ENCODE results near the gene APOA1.
"Not testable (repeated sequence)": the region's sequence is repeated elsewhere in the genome, so short reads cannot be mapped to it uniquely, and the experiment has no call there.

The APOA1 gene

DNA sequence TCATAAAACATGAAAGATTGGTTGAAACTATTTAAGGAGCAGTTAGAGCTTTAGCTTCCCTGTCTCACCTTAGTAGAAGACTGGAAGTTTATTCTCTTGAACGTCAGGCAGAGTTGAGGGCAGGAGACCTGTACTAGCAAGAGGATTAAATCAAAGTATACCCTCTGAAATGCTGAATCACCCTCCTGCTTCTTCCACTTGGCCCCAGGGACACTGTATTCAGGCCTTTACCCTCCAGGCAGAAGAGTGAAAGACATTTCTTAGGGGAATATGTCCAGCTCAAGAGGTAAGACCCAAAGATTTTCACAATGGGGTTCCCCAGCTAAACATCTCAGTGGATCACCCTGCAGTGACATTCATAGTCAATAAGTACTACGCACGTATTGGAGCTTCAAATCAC, 26.2 kb downstream of the APOA1 start:
- no peak for DNase-seq

- no peak for DNase-seq
Measured at GRCh38 chr11:116808262-116809175, 28.9 kb downstream of the APOA1 start.

DNA sequence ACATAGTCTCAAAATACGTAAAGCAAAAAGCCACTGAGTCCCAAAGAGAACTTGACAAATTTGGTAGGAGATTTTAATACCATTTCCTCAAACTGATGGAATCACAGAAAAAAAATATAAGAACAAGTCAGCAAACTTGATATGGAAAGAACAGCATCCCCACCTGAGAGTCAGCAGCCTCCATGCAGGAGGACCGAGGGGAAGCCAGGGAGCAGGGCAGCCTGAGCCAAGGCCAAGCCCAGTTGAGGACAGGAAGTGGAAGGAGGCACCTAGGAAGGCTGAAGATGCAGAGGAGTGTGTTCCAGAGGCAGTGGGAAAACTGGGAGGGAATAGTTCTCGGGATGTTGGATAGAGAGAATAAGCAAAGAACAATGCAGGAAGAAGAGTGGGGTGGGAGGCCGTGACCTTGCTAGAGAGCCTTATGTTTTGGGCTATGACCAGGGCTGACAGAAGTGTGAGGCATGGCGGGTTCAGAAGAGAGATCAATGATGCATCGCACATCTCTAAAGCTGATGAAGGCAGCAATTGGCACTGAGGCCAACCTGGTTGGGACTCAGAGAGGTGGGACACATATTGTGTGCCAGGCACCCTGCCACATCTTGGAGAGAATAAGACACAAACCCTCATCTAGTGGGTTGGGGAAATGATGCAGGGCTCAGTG, 29.7 kb downstream of the APOA1 start:
- DNase-seq, result no peak

DNA sequence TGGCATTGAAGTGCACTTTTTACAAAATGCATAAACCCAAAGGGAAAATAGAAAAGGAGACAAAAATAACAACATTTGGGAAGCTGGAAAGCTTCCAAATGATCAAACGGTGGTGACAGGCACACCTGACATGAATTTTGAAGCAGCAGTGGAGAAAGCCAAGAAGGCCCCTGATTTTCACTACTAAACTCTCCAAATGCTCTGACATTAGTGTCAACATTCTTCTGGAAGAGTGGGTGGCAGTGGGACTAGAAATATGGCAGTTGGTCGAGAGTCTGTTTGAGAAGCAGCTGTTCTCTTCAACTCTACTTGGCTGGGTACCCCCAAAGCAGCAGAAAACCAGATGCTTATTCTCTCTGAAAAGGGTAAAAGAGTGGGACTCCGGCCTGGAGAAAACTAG, 33.4 kb downstream of the APOA1 start:
- DNase-seq, result no peak

- not testable (repeated sequence) for DNase-seq
Measured at GRCh38 chr11:116801662-116802061, 35.8 kb downstream of the APOA1 start.

GRCh38 chr11:116800610-116801009, 36.8 kb downstream of the APOA1 start:
- no peak for DNase-seq

DNA sequence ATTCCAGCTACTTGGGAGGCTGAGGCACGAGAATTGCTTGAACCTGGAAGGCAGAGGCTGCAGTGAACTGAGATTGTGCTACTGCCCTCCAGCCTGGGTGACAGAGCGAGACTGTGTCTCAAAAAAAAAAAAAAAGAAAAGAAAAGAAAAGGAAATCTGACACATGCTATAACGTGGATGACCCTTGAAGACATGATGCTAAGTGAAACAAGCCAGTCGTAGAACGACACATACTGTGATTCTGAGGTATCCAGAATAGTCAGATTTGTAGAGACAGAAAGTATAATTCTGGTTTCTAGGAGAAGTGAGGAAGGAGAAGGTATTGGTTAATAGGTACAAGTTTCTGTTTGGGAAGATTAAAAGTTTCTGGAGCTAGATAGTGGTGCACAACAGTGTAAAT, 39.1 kb downstream of the APOA1 start:
- no peak for DNase-seq

DNA sequence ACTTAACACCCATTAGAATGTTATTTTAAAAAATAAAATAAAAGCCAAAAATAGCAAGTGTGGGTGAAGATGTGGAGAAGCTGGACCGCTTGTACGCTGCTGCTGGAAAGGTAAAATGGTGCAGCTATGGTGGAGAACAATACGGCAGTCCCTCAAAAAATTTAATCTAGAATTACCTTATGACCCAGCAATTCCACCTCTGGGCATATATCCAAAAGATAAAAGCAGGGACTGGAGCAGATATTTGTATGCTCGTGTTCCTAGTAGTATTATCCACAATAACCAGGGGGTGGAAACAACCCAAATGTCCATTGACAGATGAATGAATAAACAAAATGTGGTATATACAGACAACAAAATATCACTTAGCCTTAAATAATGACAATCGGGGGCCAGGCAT, 39.6 kb downstream of the APOA1 start:
- no peak for DNase-seq

GRCh38 chr11:116796548-116796947, 40.9 kb downstream of the APOA1 start:
- DNase-seq, result no peak

DNA sequence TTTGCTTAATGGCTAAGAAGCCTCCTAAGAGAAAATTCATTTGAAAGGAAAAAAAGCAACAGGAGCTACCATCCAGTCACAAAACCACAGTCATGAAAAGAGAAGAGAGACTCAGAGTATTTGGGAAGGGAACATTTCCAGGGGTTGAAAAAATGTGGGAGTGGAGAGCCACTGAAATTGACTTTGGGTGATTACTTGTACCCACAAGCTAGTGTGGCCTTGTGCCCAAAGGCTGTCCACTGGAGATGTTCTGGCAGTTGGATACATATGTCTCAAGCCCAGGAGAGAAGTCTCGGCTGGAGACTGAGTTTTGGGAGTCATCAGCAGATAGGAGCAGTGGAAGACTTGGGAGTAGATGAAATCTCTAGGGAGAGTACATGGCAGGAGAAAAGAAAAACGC, 42.6 kb downstream of the APOA1 start:
- DNase-seq, result no peak

GRCh38 chr11:116793772-116794097, 43.7 kb downstream of the APOA1 start:
- DNase-seq, result no peak

GRCh38 chr11:116792869-116793771, 44.3 kb downstream of the APOA1 start:
- no peak for DNase-seq

DNA sequence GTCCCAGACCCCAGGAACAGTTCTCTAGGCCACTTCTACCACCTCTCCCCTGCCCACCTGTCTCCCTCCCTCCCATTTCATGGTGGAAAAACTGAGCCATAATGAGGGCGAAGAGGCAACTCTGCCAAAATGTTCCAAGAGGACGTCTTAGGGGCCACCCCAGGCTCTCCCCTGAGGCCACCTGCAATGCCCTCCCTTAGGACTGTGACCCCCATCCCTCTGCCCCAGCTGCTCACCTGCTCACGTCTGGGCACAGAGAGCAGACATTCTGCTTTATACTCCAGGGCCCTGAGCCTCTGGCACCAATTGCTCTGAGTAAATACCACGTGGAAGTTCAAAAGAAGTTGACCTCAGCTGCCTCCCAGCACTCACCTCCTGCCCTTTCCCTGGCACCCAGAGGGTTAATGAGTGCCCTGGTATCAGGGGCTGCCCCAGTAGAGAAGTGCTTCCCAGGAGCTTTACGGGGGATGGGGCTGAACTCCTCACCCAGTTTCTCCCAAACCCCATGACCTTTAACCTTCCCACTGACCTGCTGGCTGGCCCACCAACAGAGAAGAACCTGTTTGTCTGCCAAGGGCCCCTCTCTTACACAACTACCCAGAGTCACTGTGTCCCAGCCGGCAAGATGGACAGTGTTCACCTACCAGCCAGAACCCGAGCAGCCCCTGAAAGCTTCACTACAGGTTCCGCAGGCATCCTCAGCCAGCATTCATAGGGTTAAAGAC, 45.1 kb downstream of the APOA1 start:
- no peak for DNase-seq

DNA sequence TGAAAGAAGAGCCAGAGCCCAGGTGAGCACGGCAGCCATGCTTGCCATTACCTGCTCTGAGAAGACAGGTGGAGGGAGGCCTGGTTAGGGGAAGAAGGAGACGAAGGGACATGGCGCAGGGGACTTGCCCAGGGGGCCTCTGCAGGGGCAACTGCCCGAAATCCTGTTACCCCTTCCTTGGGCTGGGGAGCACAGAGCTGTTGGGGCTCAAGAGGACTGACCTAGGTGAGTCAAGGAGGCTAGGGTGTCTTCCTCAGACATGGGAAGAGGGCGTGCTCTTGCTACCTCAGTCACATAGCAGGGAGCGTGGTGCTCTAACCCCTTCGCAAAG, 45.6 kb downstream of the APOA1 start, which contains the start of gene APOA5:
TSS of gene APOA5 (minus strand) at position 67 of the 331 bp plus-strand sequence. CDS start at position 48, 19 bp downstream.
- no peak for DNase-seq

GRCh38 chr11:116791002-116791812, 46.2 kb downstream of the APOA1 start:
- DNase-seq, result peak; percentile 75

GRCh38 chr11:116790167-116791001, 47.0 kb downstream of the APOA1 start:
- DNase-seq, result no peak

DNA sequence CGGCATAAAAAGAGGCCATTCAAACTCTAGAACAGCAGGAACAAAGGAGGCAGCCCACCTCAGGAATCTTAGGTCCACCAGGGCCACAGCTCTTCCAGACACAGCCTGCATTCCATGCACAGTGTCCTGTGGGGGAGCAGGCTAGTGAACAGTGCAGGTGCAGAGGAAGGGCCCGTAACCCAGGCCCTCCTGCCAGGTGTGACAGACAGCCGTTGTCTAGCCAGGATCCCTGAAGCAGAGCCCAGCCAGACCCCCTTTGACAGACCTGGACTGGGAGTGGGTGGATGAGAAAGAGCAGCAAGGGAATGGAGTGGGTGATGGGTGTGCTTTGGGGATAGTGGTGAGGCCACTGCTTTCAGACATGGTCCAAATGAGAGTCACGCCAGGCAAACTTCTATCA, 48.4 kb downstream of the APOA1 start:
- DNase-seq, result no peak

DNA sequence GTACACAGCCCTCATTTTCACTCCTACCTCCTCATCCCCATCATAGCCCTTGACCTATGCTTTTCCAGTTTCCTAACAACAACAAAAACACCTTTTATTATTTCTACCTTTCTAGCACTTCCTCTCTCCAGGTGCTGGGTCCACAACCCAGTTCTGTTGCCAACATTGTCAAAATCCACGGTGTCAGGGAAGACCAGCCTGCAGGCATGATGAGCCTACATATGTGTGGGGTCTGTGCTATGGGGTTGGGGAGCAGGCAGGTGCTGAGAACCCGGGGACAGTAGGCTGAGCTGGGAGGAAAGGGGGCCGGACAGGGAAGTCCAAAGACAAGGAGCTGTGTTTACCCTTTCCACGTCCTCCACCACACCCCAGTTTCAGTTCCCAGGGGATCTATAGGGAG, 48.9 kb downstream of the APOA1 start:
- no peak for DNase-seq

DNA sequence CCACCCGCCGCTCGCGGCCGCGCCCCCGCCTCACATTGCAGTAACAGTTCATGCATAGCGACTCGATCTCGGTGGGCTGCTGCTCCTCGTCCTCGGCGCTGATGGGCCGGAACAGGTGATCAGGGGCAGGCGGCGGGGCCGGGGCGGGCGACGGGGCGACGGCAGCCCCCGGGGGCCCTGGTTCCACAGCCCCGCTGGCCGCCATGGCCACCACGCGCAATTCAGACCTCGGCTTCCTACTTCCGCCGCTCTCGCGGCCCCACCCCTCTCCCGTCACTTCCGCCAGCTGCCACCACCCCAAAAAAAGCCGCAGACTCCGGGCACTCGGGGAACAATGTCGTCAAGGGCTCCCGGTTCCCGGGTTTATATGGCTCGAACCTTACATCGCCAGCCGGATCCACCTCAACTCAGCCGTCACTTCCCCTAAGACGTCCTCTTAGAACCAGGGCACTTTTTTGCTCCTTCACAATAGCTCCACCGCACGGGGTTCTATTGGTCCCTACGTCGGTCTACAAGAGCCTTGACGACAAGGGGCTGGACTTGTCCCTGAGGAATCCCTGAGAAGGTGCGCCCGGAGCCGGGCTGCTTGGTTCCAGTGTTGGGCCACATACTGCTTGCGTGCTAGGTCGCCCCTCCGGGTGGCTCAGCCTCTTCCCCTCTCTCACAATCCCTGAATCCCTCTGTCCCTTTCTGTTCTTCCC, 49.5 kb downstream of the APOA1 start, which contains the start of gene ZPR1:
TSS of gene ZPR1 (minus strand) at position 238 of the 701 bp plus-strand sequence. CDS start at position 205, 33 bp downstream.
- DNase-seq, result peak; percentile 85

- DNase-seq, result no peak
Measured at GRCh38 chr11:116787436-116787785, 50.0 kb downstream of the APOA1 start.
